Measurements from ENCODE around the gene LGALS9.

GRCh38 chr17:27625856-27626255 lies 5.1 kb upstream of the LGALS9 start:
- TF ChIP-seq EZH2phosphoT487 (IDR thresholded peaks at IDR 0.05) (no peak), CTCF (IDR thresholded peaks at IDR 0.05) (no peak)

Measured in neural progenitor cell (in vitro differentiated cells).